Stimulated activated CD4-positive, alpha-beta T cell treated with anti-CD3 and anti-CD28 coated beads, Interleukin-15, amount 100 ng/mL, for 48 hours (primary cell): ENCODE results near the gene UBE4B.

Experiments
- DNase-seq, 2 donors: peaks; one replicate each; pipeline ENCODE4 v3.0.0-alpha.2; 2020; ENCODE audit warnings: low read depth in 2 of 2

The UBE4B gene

DNA sequence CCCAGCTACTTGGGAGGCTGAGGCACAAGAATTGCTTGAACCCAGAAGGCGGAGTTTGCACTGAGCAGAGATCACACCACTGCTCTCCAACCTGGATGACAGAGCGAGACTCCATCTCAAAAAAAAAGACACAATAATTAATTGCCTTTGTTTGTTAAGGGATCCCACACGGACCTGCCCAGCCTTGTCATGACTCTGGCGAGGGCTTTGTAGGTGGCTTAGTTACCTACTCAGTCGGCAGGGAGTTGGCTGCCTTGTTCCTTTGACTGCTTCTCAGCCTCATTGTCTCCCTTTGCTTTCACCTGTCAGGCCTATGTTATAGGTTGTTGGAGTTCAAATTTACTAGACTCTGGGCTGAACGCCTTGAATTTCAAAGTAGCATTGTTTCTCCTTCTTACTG lies 82.0 kb downstream of the UBE4B start:
- DNase-seq: no peak

GRCh38 chr1:10117132-10117531 lies 84.4 kb downstream of the UBE4B start:
- no peak for DNase-seq

DNA sequence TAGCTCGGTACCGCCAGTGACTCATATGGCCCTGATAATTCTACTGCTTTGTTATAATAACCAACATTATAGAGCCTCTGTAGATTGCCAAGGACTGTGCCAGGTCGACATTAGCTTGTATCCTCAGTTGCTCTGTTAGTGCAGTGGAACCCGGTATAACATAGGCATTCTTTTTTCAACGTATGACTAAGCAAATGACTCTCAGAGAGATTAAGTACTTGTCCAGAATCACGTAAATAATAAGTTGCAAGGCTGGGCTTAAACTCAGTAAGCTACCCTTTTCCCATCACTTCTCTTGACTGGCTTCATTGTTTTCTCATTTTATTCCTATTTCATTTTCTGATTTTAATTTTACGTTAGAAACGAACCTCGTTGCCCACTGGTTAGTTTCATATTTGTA lies 85.1 kb downstream of the UBE4B start:
- no peak for DNase-seq

GRCh38 chr1:10121688-10122087 lies 88.9 kb downstream of the UBE4B start:
- no peak for DNase-seq

- no peak for DNase-seq
Measured at GRCh38 chr1:10122926-10123325, 90.2 kb downstream of the UBE4B start.

GRCh38 chr1:10128101-10128765 lies 95.5 kb downstream of the UBE4B start:
- no peak for DNase-seq

GRCh38 chr1:10132316-10132715 lies 99.6 kb downstream of the UBE4B start:
- DNase-seq: no peak

DNA sequence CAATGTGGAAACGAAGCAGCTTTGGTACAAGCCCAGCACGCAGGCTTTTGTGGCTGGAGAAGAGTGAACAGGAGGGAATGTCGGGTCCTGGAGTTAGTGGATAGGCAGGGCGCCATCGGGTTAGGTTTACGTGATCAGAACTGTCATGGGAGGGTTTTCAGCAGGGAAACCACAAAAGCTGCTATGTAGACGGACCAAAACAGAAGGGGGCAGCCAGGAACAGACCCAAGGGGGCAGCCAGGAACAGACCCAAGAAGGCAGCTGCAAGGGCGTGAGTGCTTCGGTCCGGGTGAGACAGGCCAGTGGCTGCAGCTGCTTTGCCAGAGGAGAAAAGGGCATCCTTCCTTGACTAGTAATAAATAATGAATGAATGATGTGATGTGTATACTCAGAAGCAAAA lies 100.1 kb downstream of the UBE4B start:
- no peak for DNase-seq

DNA sequence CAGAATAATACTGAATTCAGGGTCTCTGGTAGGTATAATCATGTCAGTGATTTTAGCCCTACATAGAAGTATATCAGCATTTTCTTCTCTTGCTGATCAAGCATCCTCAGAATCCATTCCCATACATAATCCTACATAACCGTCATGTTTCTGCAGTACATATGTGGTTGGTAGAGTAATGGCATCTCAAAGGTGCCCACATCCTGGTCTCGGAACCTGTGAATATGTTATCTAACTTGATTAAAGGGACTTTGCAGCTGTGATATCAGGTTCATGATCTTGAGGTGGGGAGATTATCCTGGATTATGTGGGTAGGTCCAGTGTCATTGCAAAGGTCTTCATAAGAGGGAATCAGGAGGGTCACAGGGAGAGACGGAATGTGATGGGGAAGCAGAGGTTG lies 108.2 kb downstream of the UBE4B start:
- DNase-seq: no peak

DNA sequence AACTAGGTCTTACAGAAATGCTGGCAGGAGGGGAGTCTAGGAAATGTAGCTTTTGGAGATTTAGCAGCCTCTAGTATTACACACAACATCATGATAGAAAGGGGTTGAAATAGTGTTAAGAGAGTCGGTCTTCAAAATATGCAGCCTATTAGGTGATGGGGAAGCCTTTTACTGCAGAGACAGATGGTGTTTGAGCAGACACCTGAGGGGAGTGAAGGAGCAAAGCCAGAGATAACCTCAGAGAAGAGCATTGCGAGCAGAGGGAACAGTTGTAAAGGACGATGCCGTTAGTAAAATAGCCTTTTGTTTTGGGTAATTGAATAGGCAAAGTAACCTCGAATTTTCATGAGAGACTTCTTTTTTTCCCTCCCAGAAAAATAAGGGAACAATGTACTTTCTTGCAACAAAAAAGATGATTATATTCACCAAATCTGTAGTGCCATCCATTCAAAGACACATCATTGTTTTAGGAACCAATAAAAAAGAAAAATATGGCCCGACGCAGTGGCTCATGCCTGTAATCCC lies 111.3 kb downstream of the UBE4B start:
- no peak for DNase-seq

- DNase-seq: no peak
Measured at GRCh38 chr1:10146391-10146790, 113.6 kb downstream of the UBE4B start.

DNA sequence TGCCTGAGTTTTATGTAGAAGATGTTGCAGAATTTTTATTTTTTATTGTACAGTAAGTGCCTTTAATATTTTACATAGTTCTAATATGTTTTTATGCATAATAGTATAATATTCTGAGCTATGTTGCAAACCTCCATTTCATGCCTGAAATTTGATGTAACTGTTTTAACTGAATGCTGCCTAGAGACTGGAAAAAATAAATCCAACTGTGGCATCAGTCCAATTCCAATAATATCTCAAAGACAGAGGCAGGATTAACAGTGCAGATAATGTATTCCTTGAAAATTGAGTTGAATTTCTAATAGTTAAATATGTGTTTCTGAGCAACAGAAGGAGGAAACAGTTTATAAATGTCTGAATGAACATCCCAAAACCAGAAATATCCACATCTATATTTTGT lies 116.5 kb downstream of the UBE4B start:
- DNase-seq: no peak

- peak in 1 of 2 donors; percentile 43 for DNase-seq
Measured at GRCh38 chr1:10152709-10153284, 120.0 kb downstream of the UBE4B start.

DNA sequence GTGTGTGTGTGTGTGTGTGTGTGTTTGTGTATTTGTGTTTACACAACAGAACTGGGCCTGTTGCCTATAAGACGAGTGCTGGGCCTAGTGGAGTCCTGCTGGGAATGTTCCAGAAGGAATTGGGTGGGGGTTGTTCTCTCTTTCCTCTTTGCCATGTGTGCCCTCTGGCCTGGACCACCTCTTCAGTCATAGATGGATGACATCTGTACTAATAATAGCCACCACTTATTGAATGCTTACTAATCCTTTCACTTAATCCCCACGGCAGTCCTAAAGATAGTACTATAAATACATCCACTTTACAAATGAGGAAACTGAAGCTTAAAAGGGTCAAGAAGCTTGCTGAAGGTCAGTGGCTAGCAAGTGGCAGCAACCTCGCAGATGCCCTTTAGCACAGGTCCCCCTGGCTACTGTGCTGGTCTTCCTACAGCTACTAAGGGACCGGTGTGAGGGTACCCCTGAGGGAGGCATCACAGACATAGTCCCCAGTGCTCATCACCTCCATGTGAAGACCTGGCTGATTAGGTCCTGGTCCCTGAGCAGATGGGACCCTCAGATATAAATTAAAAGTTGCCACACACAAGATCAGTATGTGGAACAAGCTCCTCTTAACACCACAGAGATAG lies 122.4 kb downstream of the UBE4B start:
- DNase-seq: no peak

DNA sequence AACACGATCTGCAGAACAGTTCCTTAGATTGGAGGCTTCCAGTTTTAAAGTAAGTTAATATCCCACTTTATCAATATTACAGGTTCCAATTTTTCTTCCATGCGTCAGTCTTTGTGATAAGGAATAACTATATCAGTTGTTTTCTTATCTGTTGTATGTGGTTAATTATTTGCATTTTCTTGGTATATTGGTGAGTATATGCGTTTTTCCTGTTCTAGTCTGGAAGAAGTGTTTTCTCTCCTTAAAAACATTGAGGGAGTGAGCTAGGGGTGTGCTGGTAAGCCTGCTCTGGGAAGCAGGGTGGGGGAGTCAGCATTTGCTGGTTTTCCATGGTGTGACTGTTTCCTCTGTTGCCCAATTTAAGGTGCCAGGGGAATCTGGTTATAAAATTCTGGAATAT lies 127.4 kb downstream of the UBE4B start:
- DNase-seq: no peak

- DNase-seq: no peak
Measured at GRCh38 chr1:10160907-10161490, 128.2 kb downstream of the UBE4B start.

GRCh38 chr1:10161541-10162290 lies 129.0 kb downstream of the UBE4B start:
- no peak for DNase-seq

- DNase-seq: no peak
Measured at GRCh38 chr1:10168912-10169514, 136.3 kb downstream of the UBE4B start.

DNA sequence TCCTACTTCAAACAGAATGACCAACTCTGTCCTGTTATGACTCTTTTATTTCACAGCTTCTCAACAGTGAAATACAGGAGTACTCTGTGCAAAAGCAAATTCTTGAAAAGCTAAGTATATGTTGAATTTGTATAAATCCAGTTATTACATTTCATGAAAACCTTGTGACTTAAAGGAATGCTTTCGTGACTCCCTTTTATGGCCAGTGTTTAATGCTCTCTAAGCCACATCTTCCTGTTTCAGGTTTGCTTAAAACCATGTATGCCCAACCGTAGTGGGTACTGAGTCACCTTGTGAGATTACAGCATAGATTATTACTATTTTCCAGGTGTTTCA lies 137.4 kb downstream of the UBE4B start:
- DNase-seq: no peak

GRCh38 chr1:10171105-10171767 lies 138.5 kb downstream of the UBE4B start:
- DNase-seq: no peak

- DNase-seq: no peak
Measured at GRCh38 chr1:10171995-10172669, 139.4 kb downstream of the UBE4B start.
